GM12873 (cell line): ENCODE data around the gene BATF2.

Experiments used
- CTCF ChIP-seq: IDR thresholded peaks from 2 replicates; pipeline ENCODE4 v1.5.1; 2012; ENCODE audit warnings: low read depth, mild to moderate bottlenecking, moderate library complexity, low read length, control low read depth; ENCODE audit not compliant: insufficient read depth; ENCODE audit errors: missing control alignments

Gene BATF2

GRCh38 chr11:65021003-65021402 is 24.2 kb upstream of the BATF2 start:
- no peak for TF ChIP-seq CTCF

- no peak for TF ChIP-seq CTCF
These were observed 23.1 kb upstream of the BATF2 start for GRCh38 chr11:65019824-65020223.

- TF ChIP-seq CTCF = no peak
These were observed 21.2 kb upstream of the BATF2 start for GRCh38 chr11:65017937-65018336.

GRCh38 chr11:65016705-65017104 is 19.9 kb upstream of the BATF2 start:
- peak; percentile 11 for TF ChIP-seq CTCF

- no peak for TF ChIP-seq CTCF
These were observed 18.0 kb upstream of the BATF2 start for GRCh38 chr11:65014726-65015227.

GRCh38 chr11:65013888-65014725 is 17.3 kb upstream of the BATF2 start, which contains the start of gene ARL2:
TSS of gene ARL2 (plus strand) at chr11:65014160. CDS start at chr11:65014208, 48 bp downstream.
- peak; percentile 69 for TF ChIP-seq CTCF

- peak; percentile 71 for TF ChIP-seq CTCF
These were observed 16.5 kb upstream of the BATF2 start for GRCh38 chr11:65013130-65013887.
